Fibroblast of lung (primary cell): ENCODE results near the gene KIF1A. TPM values are rescaled to one million over a fixed set of nuclear protein-coding genes. Genes with fewer than 3 reads are reported as not detected.

Source experiments
- DNase-seq, 2 donors: peaks; one replicate each; pipeline versions ENCODE4 v3.0.0 to v3.0.0-alpha.2; 2010; ENCODE audit warnings: low read depth in 2 of 2
- H2AFZ ChIP-seq: 2 replicates; pipeline ENCODE4 v1.5.1; 2012; ENCODE audit warnings: low read length, control low read depth, inconsistent platforms
- H3K27ac ChIP-seq: 2 replicates; pipeline ENCODE4 v1.5.1; 2011; ENCODE audit warnings: low read length, control low read depth; ENCODE audit not compliant: insufficient read depth
- H3K27me3 ChIP-seq: 2 replicates; pipeline ENCODE4 v1.5.1; 2011; ENCODE audit warnings: mild to moderate bottlenecking, low read length; ENCODE audit not compliant: control insufficient read depth, insufficient read depth
- H3K36me3 ChIP-seq: 2 replicates; pipeline ENCODE4 v1.5.1; 2011; ENCODE audit warnings: low read length; ENCODE audit not compliant: control insufficient read depth, insufficient read depth
- H3K4me1 ChIP-seq: 2 replicates; pipeline ENCODE4 v1.5.1; 2011; ENCODE audit warnings: low read length; ENCODE audit not compliant: control insufficient read depth, insufficient read depth; ENCODE audit errors: extremely low read depth
- H3K4me2 ChIP-seq: 2 replicates; pipeline ENCODE4 v1.5.1; 2011; ENCODE audit warnings: low read length, control low read depth; ENCODE audit not compliant: insufficient read depth; ENCODE audit errors: extremely low read depth
- H3K4me3 ChIP-seq, 4 experiments: fragments of 200-600 bp in 1 of 4; sonication (generic) in 1 of 4; replicated peaks in 1 of 4; 2 replicates each; pipeline ENCODE4 v1.5.1; 2011 to 2016; ENCODE audit warnings: low read length in 4 of 4, low read depth in 3 of 4, mild to moderate bottlenecking in 3 of 4, control low read depth in 2 of 4, inconsistent platforms in 1 of 4, mixed read lengths in 1 of 4; ENCODE audit not compliant: insufficient read depth in 1 of 4; ENCODE audit errors: control extremely low read depth in 1 of 4
- H3K79me2 ChIP-seq: 2 replicates; pipeline ENCODE4 v1.5.1; 2012; ENCODE audit warnings: mild to moderate bottlenecking, low read length, inconsistent platforms; ENCODE audit not compliant: control insufficient read depth, insufficient read depth
- H3K9ac ChIP-seq: 2 replicates; pipeline ENCODE4 v1.5.1; 2011; ENCODE audit warnings: mild to moderate bottlenecking, low read length, control low read depth; ENCODE audit not compliant: insufficient read depth
- H3K9me3 ChIP-seq: 2 replicates; pipeline ENCODE4 v1.5.1; 2012; ENCODE audit warnings: low read depth, low read length; ENCODE audit not compliant: control insufficient read depth, insufficient read depth
- H4K20me1 ChIP-seq: 2 replicates; pipeline ENCODE4 v1.5.1; 2011; ENCODE audit warnings: low read length; ENCODE audit not compliant: control insufficient read depth, insufficient read depth; ENCODE audit errors: extremely low read depth
- CTCF ChIP-seq, 2 donors: IDR thresholded peaks in 1 of 2; conservative IDR thresholded peaks in 1 of 2; 1 replicate in 1 of 2; 2 replicates in 1 of 2; pipeline ENCODE4 v1.5.1; 2011 to 2012; ENCODE audit warnings: low read length in 2 of 2, control low read depth in 1 of 2, inconsistent platforms in 1 of 2, low read depth in 1 of 2, mild to moderate bottlenecking in 1 of 2
- EZH2 ChIP-seq: IDR thresholded peaks from 2 replicates; pipeline ENCODE4 v1.5.1; 2012; ENCODE audit warnings: low read length, control low read depth, mild to moderate bottlenecking; ENCODE audit errors: missing control alignments
- polyA plus RNA-seq, 2 donors: library from polyadenylated mRNA; depleted of rRNA in 1 of 2; stranded (reverse) in 1 of 2; unstranded in 1 of 2; fragments of >200 nt; gene quantifications; 2 replicates each; pipeline ENCODE4 v1.2.1, GENCODE V29; 2011 to 2012; ENCODE audit warnings: missing spikeins in 1 of 2
- total RNA-seq: library from RNA; depleted of rRNA; stranded (reverse); fragments of >200 nt; gene quantifications from 2 replicates; pipeline ENCODE4 v1.2.1, GENCODE V29; 2014

KIF1A gene
- total and polyA plus RNA-seq, 2 donors (not counting 1 experiment from before 2014, with no cell fraction given), result 0.05 TPM; not detected in 1

DNA sequence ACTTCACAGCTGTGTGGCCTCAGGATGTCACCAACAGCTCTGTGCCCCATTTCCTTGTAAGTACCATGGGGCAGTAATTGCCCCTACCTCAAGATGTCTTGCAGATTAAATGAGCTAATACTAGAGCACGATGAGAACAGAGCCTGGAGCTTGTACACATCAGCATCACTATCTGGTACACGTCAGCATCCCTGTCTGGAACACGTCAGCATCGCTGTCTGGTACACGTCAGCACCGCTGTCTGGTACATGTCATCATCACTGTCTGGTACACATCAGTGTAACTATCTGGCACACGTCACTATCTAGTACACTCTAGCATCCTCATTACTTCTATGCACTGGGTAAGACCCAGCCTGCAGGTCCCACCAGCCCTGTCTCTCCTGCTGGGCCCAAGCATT is 91.2 kb downstream of the KIF1A start:
- Histone ChIP-seq H4K20me1 (no peaks in the 10 kb centered on the region), H3K4me1 (no peaks in the 10 kb centered on the region), H3K79me2 (no peaks in the 10 kb centered on the region), H3K4me3 (no peak overlapping the region), H3K27ac (no peak overlapping the region), H3K36me3 (no peaks in the 10 kb centered on the region), H3K9me3 (no peaks in the 10 kb centered on the region), H3K9ac (no peak overlapping the region), H3K4me2 (no peak overlapping the region), H2AFZ (no peak overlapping the region), H3K27me3 (no peaks in the 10 kb centered on the region)
- TF ChIP-seq CTCF (conservative IDR thresholded peaks at IDR 0.05 in 1 of 2, IDR thresholded peaks at IDR 0.05 in 1 of 2; ENCODE audit: low read depth in 1 of 2, low read length in 2 of 2) (no peak), EZH2 (no peak)
- DNase-seq, result peak in 1 of 2 donors; percentile 12

DNA sequence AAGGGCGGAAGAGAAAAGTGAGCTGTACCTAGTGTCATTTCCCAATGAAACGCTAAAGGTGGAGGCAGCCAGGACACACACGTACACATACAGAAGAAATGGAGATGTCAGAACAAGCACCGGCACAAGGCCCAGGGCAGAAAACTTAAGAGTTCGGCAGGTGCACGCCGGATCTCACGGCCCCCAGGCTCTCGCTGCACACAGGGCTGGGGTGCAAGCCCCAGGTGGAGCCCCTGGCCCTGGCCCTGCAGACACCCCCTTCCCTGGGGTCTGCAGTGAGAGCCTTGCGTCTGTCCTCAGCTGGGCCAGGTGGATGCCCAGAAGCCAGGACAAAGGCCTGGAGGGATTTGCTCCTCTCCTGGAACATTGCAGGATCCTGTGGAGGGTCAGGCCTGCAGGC is 91.7 kb downstream of the KIF1A start:
- H3K9ac ChIP-seq, result no peak overlapping the region
- H3K27ac ChIP-seq, result no peak overlapping the region
- TF ChIP-seq EZH2 (no peak), CTCF (conservative IDR thresholded peaks at IDR 0.05 in 1 of 2, IDR thresholded peaks at IDR 0.05 in 1 of 2; ENCODE audit: low read depth in 1 of 2, low read length in 2 of 2) (no peak)
- no peak for DNase-seq
- H2AFZ ChIP-seq, result no peak overlapping the region
- no peaks in the 10 kb centered on the region for H3K36me3 ChIP-seq
- H3K9me3 ChIP-seq, result no peaks in the 10 kb centered on the region
- no peak overlapping the region for H3K4me3 ChIP-seq
- H3K27me3 ChIP-seq, result no peaks in the 10 kb centered on the region
- H3K79me2 ChIP-seq, result no peaks in the 10 kb centered on the region
- no peak overlapping the region for H3K4me2 ChIP-seq
- no peaks in the 10 kb centered on the region for H3K4me1 ChIP-seq
- H4K20me1 ChIP-seq, result no peaks in the 10 kb centered on the region

GRCh38 chr2:240727913-240728312 is 92.1 kb downstream of the KIF1A start:
- Histone ChIP-seq H3K36me3 (no peaks in the 10 kb centered on the region), H3K27me3 (no peaks in the 10 kb centered on the region), H3K27ac (no peak overlapping the region), H3K4me3 (no peak overlapping the region), H3K9me3 (no peaks in the 10 kb centered on the region), H2AFZ (no peak overlapping the region), H3K79me2 (no peaks in the 10 kb centered on the region), H3K9ac (no peak overlapping the region), H3K4me2 (no peak overlapping the region), H3K4me1 (no peaks in the 10 kb centered on the region), H4K20me1 (no peaks in the 10 kb centered on the region)
- TF ChIP-seq EZH2 (no peak), CTCF (conservative IDR thresholded peaks at IDR 0.05 in 1 of 2, IDR thresholded peaks at IDR 0.05 in 1 of 2; ENCODE audit: low read depth in 1 of 2, low read length in 2 of 2) (no peak)
- no peak for DNase-seq
